GM12801 (cell line): ENCODE results near the gene DUT.

ENCODE experiments used
- CTCF ChIP-seq: IDR thresholded peaks from one replicate; pipeline ENCODE4 v1.5.1; 2011; ENCODE audit warnings: control low read depth; ENCODE audit not compliant: insufficient read length; ENCODE audit errors: extremely low read depth

Gene DUT

GRCh38 chr15:48361685-48362084, 30.5 kb downstream of the DUT start:
- TF ChIP-seq CTCF: no peak

GRCh38 chr15:48363474-48363873, 32.2 kb downstream of the DUT start:
- no peak for TF ChIP-seq CTCF

- no peak for TF ChIP-seq CTCF
Observed at GRCh38 chr15:48365575-48365974, 34.3 kb downstream of the DUT start.

GRCh38 chr15:48366584-48367312, 35.5 kb downstream of the DUT start:
- no peak for TF ChIP-seq CTCF

- TF ChIP-seq CTCF: no peak
Observed at GRCh38 chr15:48367483-48367882, 36.3 kb downstream of the DUT start.

GRCh38 chr15:48370460-48370859, 39.2 kb downstream of the DUT start:
- no peak for TF ChIP-seq CTCF

- no peak for TF ChIP-seq CTCF
Observed at GRCh38 chr15:48371550-48371949, 40.3 kb downstream of the DUT start.
